ENCODE results near the gene PLP2. TPM values are rescaled to one million over a fixed set of nuclear protein-coding genes. Genes with fewer than 3 reads are reported as not detected.

PLP2 gene
- polyA plus RNA-seq, 3 donors = 280 to 374 (median 330) TPM

GRCh38 chrX:49177873-49178480 is 6.3 kb downstream of the PLP2 start:
- WGBS (ENCODE audit: insufficient coverage) = 97% methylated on average over 6 of the region's 23 CpGs
- H3K36me3 Mint-ChIP-seq = peaks cover 53 to 68% of the 10 kb centered on the region in 2 donors
- Histone ChIP-seq H3K27me3 (ENCODE audit: control insufficient read depth in 2 of 2, insufficient read depth in 2 of 2, low read length in 2 of 2) (no peaks in the 10 kb centered on the region), H3K4me2 (replicated peaks; ENCODE audit: extremely low read depth, low read length, poor library complexity, severe bottlenecking) (no peak overlapping the region), H4K20me1 (ENCODE audit: insufficient read depth, low read length) (peaks cover 5% of the 10 kb centered on the region), H3K4me3 (replicated peaks in 1 of 3; ENCODE audit: low read depth in 2 of 3, low read length in 3 of 3) (no peak overlapping the region), H3K36me3 (replicated peaks in 1 of 2; ENCODE audit: control insufficient read depth in 1 of 2, insufficient read depth in 2 of 2, low read length in 2 of 2) (peaks cover 50 to 70% of the 10 kb centered on the region in 2 donors), H3K9me3 (replicated peaks in 1 of 2; ENCODE audit: control insufficient read depth in 1 of 2, insufficient read depth in 1 of 2, low read length in 2 of 2) (no peaks in the 10 kb centered on the region), H3K27ac (ENCODE audit: low read depth in 1 of 2, low read length in 2 of 2) (no peak overlapping the region), H3K4me1 (ENCODE audit: control insufficient read depth in 1 of 2, insufficient read depth in 2 of 2, low read length in 2 of 2) (peaks cover 38 to 51% of the 10 kb centered on the region in 2 donors), H2AFZ (ENCODE audit: insufficient read depth, low read depth, low read length, poor library complexity, severe bottlenecking) (no peak overlapping the region), H3K79me2 (ENCODE audit: insufficient read depth, low read length) (peaks cover 30% of the 10 kb centered on the region), H3K9ac (ENCODE audit: insufficient read depth, low read length, poor library complexity, severe bottlenecking) (no peak overlapping the region)
- H3K4me3 Mint-ChIP-seq = no peak overlapping the region
- peaks cover 41% of the 10 kb centered on the region for H3K4me1 Mint-ChIP-seq
- peaks cover 0 to 10% (median 0%) of the 10 kb centered on the region in 3 donors for H3K27me3 Mint-ChIP-seq (ENCODE audit: low read depth in 3 of 3)
- H3K27ac Mint-ChIP-seq = peak overlapping the region in 4 of 7 donors; percentile 45 to 92 (median 90)
- DNase-seq = no peak
- TF ChIP-seq CTCF (IDR thresholded peaks at IDR 0.05) = no peak
- peaks cover 0 to 16% (median 4%) of the 10 kb centered on the region in 7 donors for H3K9me3 Mint-ChIP-seq
- intact Hi-C loops (cut with micrococcal nuclease) = no loop called here

GRCh38 chrX:49178537-49178936 is 6.8 kb downstream of the PLP2 start:
- Histone ChIP-seq H2AFZ (ENCODE audit: insufficient read depth, low read depth, low read length, poor library complexity, severe bottlenecking) (no peak overlapping the region), H3K27me3 (ENCODE audit: control insufficient read depth in 2 of 2, insufficient read depth in 2 of 2, low read length in 2 of 2) (no peaks in the 10 kb centered on the region), H3K79me2 (ENCODE audit: insufficient read depth, low read length) (peaks cover 24% of the 10 kb centered on the region), H3K36me3 (replicated peaks in 1 of 2; ENCODE audit: control insufficient read depth in 1 of 2, insufficient read depth in 2 of 2, low read length in 2 of 2) (peaks cover 47 to 71% of the 10 kb centered on the region in 2 donors), H3K27ac (ENCODE audit: low read depth in 1 of 2, low read length in 2 of 2) (no peak overlapping the region), H3K4me3 (replicated peaks in 1 of 3; ENCODE audit: low read depth in 2 of 3, low read length in 3 of 3) (no peak overlapping the region), H4K20me1 (ENCODE audit: insufficient read depth, low read length) (peaks cover 1% of the 10 kb centered on the region), H3K4me2 (replicated peaks; ENCODE audit: extremely low read depth, low read length, poor library complexity, severe bottlenecking) (no peak overlapping the region), H3K9ac (ENCODE audit: insufficient read depth, low read length, poor library complexity, severe bottlenecking) (no peak overlapping the region), H3K9me3 (replicated peaks in 1 of 2; ENCODE audit: control insufficient read depth in 1 of 2, insufficient read depth in 1 of 2, low read length in 2 of 2) (no peaks in the 10 kb centered on the region), H3K4me1 (ENCODE audit: control insufficient read depth in 1 of 2, insufficient read depth in 2 of 2, low read length in 2 of 2) (peaks cover 33 to 45% of the 10 kb centered on the region in 2 donors)
- no peak for TF ChIP-seq CTCF (IDR thresholded peaks at IDR 0.05)
- H3K4me3 Mint-ChIP-seq = no peak overlapping the region
- DNase-seq = no peak
- peaks cover 35% of the 10 kb centered on the region for H3K4me1 Mint-ChIP-seq
- H3K36me3 Mint-ChIP-seq = peaks cover 50 to 68% of the 10 kb centered on the region in 2 donors
- intact Hi-C loops (cut with micrococcal nuclease) = no loop called here
- H3K27me3 Mint-ChIP-seq (ENCODE audit: low read depth in 3 of 3) = peaks cover 0 to 5% (median 0%) of the 10 kb centered on the region in 3 donors
- H3K27ac Mint-ChIP-seq = peak overlapping the region in 1 of 7 donors; percentile 38
- 80% methylated on average over 1 of the region's 3 CpGs for WGBS (ENCODE audit: insufficient coverage)
- peaks cover 0 to 14% (median 2%) of the 10 kb centered on the region in 7 donors for H3K9me3 Mint-ChIP-seq

Data from CD14-positive monocyte (primary cell).